ENCODE results near the gene PLCB2.

Gene PLCB2

DNA sequence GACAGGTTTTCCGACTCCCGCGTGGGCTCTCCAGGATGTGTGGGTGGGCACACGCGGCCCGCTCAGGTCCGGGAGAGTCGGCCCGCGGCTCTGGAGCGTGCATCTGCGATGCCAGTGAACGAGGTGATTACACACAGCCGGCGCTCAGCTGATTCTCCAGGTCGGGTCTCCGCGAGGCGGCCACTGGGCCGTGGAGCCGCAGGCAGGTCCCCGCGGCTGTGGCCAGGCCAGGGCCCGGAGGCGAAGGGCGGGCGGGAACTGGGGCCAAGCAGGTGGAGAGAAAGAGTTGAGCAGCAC lies 55.6 kb downstream of the PLCB2 start:
- TF ChIP-seq RAD21 (IDR thresholded peaks at IDR 0.05; ENCODE audit: low read depth): no peak
- TF ChIP-seq NFIC (IDR thresholded peaks at IDR 0.05): no peak
- TF ChIP-seq YY1 (IDR thresholded peaks at IDR 0.05; ENCODE audit: low read depth): no peak
- TF ChIP-seq TEAD4 (IDR thresholded peaks at IDR 0.05): no peak

DNA sequence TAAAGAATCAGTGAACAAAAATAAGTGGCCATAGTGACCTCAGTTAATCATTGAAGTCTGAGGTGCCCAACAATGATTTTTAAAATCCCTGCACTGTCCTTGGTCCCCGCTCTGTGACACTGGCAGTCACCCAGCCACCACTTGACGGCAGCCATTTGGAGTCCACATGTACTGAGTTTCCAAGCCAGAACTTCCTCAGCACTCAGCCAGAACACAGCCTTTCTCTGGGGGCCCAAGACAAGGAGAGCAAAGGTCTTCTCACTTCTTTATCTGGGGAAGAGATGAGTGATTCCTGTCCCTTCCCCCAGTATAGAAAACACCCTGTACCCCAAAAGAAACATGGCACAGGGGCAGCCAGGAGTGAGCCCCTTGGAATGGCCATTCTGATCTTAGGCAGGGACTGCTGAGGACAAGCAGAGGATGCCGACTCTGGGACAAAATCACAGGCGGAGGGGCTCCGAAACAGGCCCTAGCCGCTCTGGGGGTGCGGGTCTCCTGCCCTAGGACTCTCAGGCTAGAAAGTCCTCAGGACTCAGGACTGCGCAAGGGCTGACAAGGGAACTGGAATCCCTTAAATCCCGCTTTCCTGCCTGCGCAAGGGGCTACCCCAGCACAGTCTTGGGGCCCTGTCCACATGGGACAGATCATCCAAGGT lies 56.1 kb downstream of the PLCB2 start:
- no peak for TF ChIP-seq YY1 (IDR thresholded peaks at IDR 0.05; ENCODE audit: low read depth)
- TF ChIP-seq CREB1 (IDR thresholded peaks at IDR 0.05; ENCODE audit: low read depth): no peak
- TF ChIP-seq, protein P1, sequence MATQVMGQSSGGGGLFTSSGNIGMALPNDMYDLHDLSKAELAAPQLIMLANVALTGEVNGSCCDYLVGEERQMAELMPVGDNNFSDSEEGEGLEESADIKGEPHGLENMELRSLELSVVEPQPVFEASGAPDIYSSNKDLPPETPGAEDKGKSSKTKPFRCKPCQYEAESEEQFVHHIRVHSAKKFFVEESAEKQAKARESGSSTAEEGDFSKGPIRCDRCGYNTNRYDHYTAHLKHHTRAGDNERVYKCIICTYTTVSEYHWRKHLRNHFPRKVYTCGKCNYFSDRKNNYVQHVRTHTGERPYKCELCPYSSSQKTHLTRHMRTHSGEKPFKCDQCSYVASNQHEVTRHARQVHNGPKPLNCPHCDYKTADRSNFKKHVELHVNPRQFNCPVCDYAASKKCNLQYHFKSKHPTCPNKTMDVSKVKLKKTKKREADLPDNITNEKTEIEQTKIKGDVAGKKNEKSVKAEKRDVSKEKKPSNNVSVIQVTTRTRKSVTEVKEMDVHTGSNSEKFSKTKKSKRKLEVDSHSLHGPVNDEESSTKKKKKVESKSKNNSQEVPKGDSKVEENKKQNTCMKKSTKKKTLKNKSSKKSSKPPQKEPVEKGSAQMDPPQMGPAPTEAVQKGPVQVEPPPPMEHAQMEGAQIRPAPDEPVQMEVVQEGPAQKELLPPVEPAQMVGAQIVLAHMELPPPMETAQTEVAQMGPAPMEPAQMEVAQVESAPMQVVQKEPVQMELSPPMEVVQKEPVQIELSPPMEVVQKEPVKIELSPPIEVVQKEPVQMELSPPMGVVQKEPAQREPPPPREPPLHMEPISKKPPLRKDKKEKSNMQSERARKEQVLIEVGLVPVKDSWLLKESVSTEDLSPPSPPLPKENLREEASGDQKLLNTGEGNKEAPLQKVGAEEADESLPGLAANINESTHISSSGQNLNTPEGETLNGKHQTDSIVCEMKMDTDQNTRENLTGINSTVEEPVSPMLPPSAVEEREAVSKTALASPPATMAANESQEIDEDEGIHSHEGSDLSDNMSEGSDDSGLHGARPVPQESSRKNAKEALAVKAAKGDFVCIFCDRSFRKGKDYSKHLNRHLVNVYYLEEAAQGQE (IDR thresholded peaks at IDR 0.05; ENCODE audit: low read depth): no peak
- TF ChIP-seq EP300 (IDR thresholded peaks at IDR 0.05; ENCODE audit: borderline replicate concordance): no peak
- no peak for TF ChIP-seq ZBTB7A (IDR thresholded peaks at IDR 0.05; ENCODE audit: low read depth)

- TF ChIP-seq USF1 (IDR thresholded peaks at IDR 0.05): no peak
- TF ChIP-seq RAD21 (IDR thresholded peaks at IDR 0.05; ENCODE audit: low read depth): no peak
- TF ChIP-seq, protein P1 (IDR thresholded peaks at IDR 0.05; ENCODE audit: low read depth): no peak
- TF ChIP-seq TCF12 (IDR thresholded peaks at IDR 0.05; ENCODE audit: low read depth): no peak
Observed at GRCh38 chr15:40250771-40251483, 56.8 kb downstream of the PLCB2 start.

DNA sequence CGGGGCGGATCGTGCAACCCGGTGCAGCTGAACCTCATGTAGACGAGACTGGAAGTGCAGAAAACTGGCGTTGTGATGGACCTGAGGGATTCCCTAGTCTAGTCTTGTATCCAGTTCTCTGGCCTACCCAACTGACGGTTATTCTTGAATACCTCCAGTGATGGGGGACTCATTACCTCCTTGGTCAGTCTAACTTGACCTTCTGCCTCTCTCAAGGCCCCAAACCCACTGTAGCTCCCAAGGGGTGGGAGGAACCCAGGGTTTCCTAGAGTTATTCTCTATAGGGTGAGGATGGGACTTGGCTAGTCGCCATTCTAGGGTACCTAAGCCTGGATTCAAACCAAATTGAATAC lies 57.5 kb downstream of the PLCB2 start:
- TF ChIP-seq EGR1 (IDR thresholded peaks at IDR 0.05) (no peak), NFIC (IDR thresholded peaks at IDR 0.05) (no peak), FOXM1 (IDR thresholded peaks at IDR 0.05; ENCODE audit: borderline replicate concordance, low read depth) (no peak), EP300 (IDR thresholded peaks at IDR 0.05; ENCODE audit: borderline replicate concordance) (no peak), TCF12 (IDR thresholded peaks at IDR 0.05; ENCODE audit: low read depth) (no peak), ZBTB7A (IDR thresholded peaks at IDR 0.05; ENCODE audit: low read depth) (no peak), TEAD4 (IDR thresholded peaks at IDR 0.05) (no peak), RAD21 (IDR thresholded peaks at IDR 0.05; ENCODE audit: low read depth) (no peak), TAF1 (IDR thresholded peaks at IDR 0.05; ENCODE audit: low read depth) (no peak), CREB1 (IDR thresholded peaks at IDR 0.05; ENCODE audit: low read depth) (no peak), USF1 (IDR thresholded peaks at IDR 0.05) (no peak), YY1 (IDR thresholded peaks at IDR 0.05; ENCODE audit: low read depth) (no peak), MAX (IDR thresholded peaks at IDR 0.05) (no peak), CEBPB (IDR thresholded peaks at IDR 0.05) (no peak)
- TF ChIP-seq, protein P1 (IDR thresholded peaks at IDR 0.05; ENCODE audit: low read depth): no peak
